Colonic mucosa (tissue), 4 donors: ENCODE data around the gene RNF150. TPM values are rescaled to one million over a fixed set of nuclear protein-coding genes. Genes with fewer than 3 reads are reported as not detected.

Experiments
- DNase-seq: peaks from one replicate; pipeline ENCODE4 v3.0.0-alpha.2; 2020
- H3K27ac ChIP-seq: fragments of 200-600 bp; one replicate; pipeline ENCODE4 v1.8.0; 2021
- H3K27me3 ChIP-seq: fragments of 200-600 bp; one replicate; pipeline ENCODE4 v1.8.0; 2021
- H3K36me3 ChIP-seq: fragments of 200-600 bp; one replicate; pipeline ENCODE4 v1.8.0; 2021
- H3K4me1 ChIP-seq: fragments of 200-600 bp; one replicate; pipeline ENCODE4 v1.8.0; 2021; ENCODE audit warnings: mild to moderate bottlenecking
- H3K4me3 ChIP-seq: fragments of 200-600 bp; one replicate; pipeline ENCODE4 v1.8.0; 2021
- H3K9ac ChIP-seq, 2 donors: one replicate each; pipeline ENCODE4 v1.7.0; 2013; ENCODE audit warnings: control low read depth in 2 of 2, low read depth in 2 of 2, low read length in 2 of 2
- H3K9me3 ChIP-seq: fragments of 200-600 bp; one replicate; pipeline ENCODE4 v1.8.0; 2021
- CTCF ChIP-seq: fragments of 200-600 bp; IDR thresholded peaks from one replicate; pipeline ENCODE4 v1.8.0; 2022; ENCODE audit warnings: antibody characterized with exemption, mild to moderate bottlenecking
- intact Hi-C: fragments of 100-400 bp; cut with DNase I; formaldehyde crosslinking; loops from one replicate; pipeline ENCODE4 v1.14.1; 2022
- total RNA-seq, 2 donors: library from RNA; stranded (reverse); fragmentation: NEBNext Ultra II Directional in 1 of 2; extraction: Animal tissue kit (Norgen Biotek cat#: 25700) in 1 of 2; gene quantifications; one replicate each; pipeline ENCODE4 v1.2.1, GENCODE V29; 2021
- donor health status: healthy.
- donor health status: DM: no; HTN: no; CAD: no.
- donor health status: DM: no; HTN: no; CAD: no.

Gene RNF150
- total RNA-seq, 2 donors from 2014 or later = 0.86 to 6.9 TPM

GRCh38 chr4:140944572-140944971, 188.7 kb downstream of the RNF150 start:
- Histone ChIP-seq H3K36me3 (no peaks in the 10 kb centered on the region), H3K9ac (no peak overlapping the region), H3K27ac (no peak overlapping the region), H3K4me3 (no peak overlapping the region), H3K9me3 (no peaks in the 10 kb centered on the region), H3K4me1 (no peaks in the 10 kb centered on the region), H3K27me3 (no peaks in the 10 kb centered on the region)
- TF ChIP-seq CTCF = no peak
- DNase-seq = no peak
- intact Hi-C loops = no loop called here

- no peaks in the 10 kb centered on the region for H3K9me3 ChIP-seq
- intact Hi-C loops = no loop called here
Measured at GRCh38 chr4:140944199-140944515, 189.1 kb downstream of the RNF150 start.

GRCh38 chr4:140943486-140944198, 189.6 kb downstream of the RNF150 start:
- H3K27ac ChIP-seq = no peak overlapping the region
- H3K4me1 ChIP-seq = no peaks in the 10 kb centered on the region
- no peak overlapping the region for H3K4me3 ChIP-seq
- H3K9ac ChIP-seq = no peak overlapping the region
- no peaks in the 10 kb centered on the region for H3K9me3 ChIP-seq
- intact Hi-C loops = no loop called here
- no peaks in the 10 kb centered on the region for H3K36me3 ChIP-seq
- no peak for DNase-seq
- TF ChIP-seq CTCF = no peak
- H3K27me3 ChIP-seq = no peaks in the 10 kb centered on the region

More at GRCh38 chr4:140944199-140944515, 189.1 kb downstream of the RNF150 start:
- Histone ChIP-seq H3K4me1 (no peaks in the 10 kb centered on the region), H3K9ac (no peak overlapping the region), H3K36me3 (no peaks in the 10 kb centered on the region), H3K27ac (no peak overlapping the region), H3K4me3 (no peak overlapping the region), H3K27me3 (no peaks in the 10 kb centered on the region)
- no peak for DNase-seq
- no peak for TF ChIP-seq CTCF

GRCh38 chr4:140940589-140940988, 192.7 kb downstream of the RNF150 start:
- no peak overlapping the region for H3K27ac ChIP-seq
- no peak overlapping the region for H3K4me3 ChIP-seq
- DNase-seq = no peak
- intact Hi-C loops = no loop called here
- no peaks in the 10 kb centered on the region for H3K36me3 ChIP-seq
- no peaks in the 10 kb centered on the region for H3K4me1 ChIP-seq
- H3K27me3 ChIP-seq = no peaks in the 10 kb centered on the region
- no peaks in the 10 kb centered on the region for H3K9me3 ChIP-seq
- no peak overlapping the region for H3K9ac ChIP-seq
- TF ChIP-seq CTCF = no peak

- no peaks in the 10 kb centered on the region for H3K9me3 ChIP-seq
- no peaks in the 10 kb centered on the region for H3K27me3 ChIP-seq
- no peaks in the 10 kb centered on the region for H3K36me3 ChIP-seq
- no peak for DNase-seq
- no peak overlapping the region for H3K9ac ChIP-seq
- H3K4me1 ChIP-seq = no peaks in the 10 kb centered on the region
- TF ChIP-seq CTCF = no peak
- H3K27ac ChIP-seq = no peak overlapping the region
- intact Hi-C loops = no loop called here
- no peak overlapping the region for H3K4me3 ChIP-seq
Measured at GRCh38 chr4:140937866-140938265, 195.4 kb downstream of the RNF150 start.
